ENCODE results near the gene ADGRE1.

The ADGRE1 gene

GRCh38 chr19:6851359-6851758 is 36.0 kb upstream of the ADGRE1 start:
- H3K4me2 ChIP-seq (ENCODE audit: low read length) = no peak overlapping the region
- H3K27ac ChIP-seq (ENCODE audit: low read depth, low read length, poor library complexity, severe bottlenecking) = no peak overlapping the region
- no peaks in the 10 kb centered on the region for H3K27me3 ChIP-seq (ENCODE audit: insufficient read depth, low read length)
- H3K4me1 ChIP-seq (ENCODE audit: insufficient read depth, low read length, severe bottlenecking) = no peaks in the 10 kb centered on the region
- TF ChIP-seq EZH2 (IDR thresholded peaks at IDR 0.05; ENCODE audit: borderline replicate concordance, low read length) = no peak
- no peaks in the 10 kb centered on the region for H3K9me3 ChIP-seq (ENCODE audit: low read length)
- H3K9me2 ChIP-seq (ENCODE audit: low read depth, low read length) = no peaks in the 10 kb centered on the region
- H3K36me3 ChIP-seq (ENCODE audit: insufficient read depth, low read length) = peaks cover 80% of the 10 kb centered on the region
- no peaks in the 10 kb centered on the region for H3F3A ChIP-seq (ENCODE audit: insufficient read depth, low read length)
- no peak overlapping the region for H2AFZ ChIP-seq (ENCODE audit: low read length)
- H3K79me2 ChIP-seq (ENCODE audit: insufficient read depth, low read length) = no peaks in the 10 kb centered on the region
- no peak overlapping the region for H3K4me3 ChIP-seq (ENCODE audit: low read depth, low read length, poor library complexity, severe bottlenecking)
- no peaks in the 10 kb centered on the region for H4K20me1 ChIP-seq (ENCODE audit: insufficient read depth, low read length)
- H3K9ac ChIP-seq (ENCODE audit: low read length) = no peak overlapping the region

GRCh38 chr19:6852001-6852400 is 35.4 kb upstream of the ADGRE1 start:
- TF ChIP-seq EZH2 (IDR thresholded peaks at IDR 0.05; ENCODE audit: borderline replicate concordance, low read length) = no peak
- no peak for TF ChIP-seq CTCF (IDR thresholded peaks at IDR 0.05; ENCODE audit: low read length)
- H3K4me2 ChIP-seq (ENCODE audit: low read length) = no peak overlapping the region
- no peaks in the 10 kb centered on the region for H3K4me1 ChIP-seq (ENCODE audit: insufficient read depth, low read length, severe bottlenecking)
- H3F3A ChIP-seq (ENCODE audit: insufficient read depth, low read length) = no peaks in the 10 kb centered on the region
- H3K9ac ChIP-seq (ENCODE audit: low read length) = no peak overlapping the region
- no peak overlapping the region for H3K27ac ChIP-seq (ENCODE audit: low read depth, low read length, poor library complexity, severe bottlenecking)
- peaks cover 82% of the 10 kb centered on the region for H3K36me3 ChIP-seq (ENCODE audit: insufficient read depth, low read length)
- no peaks in the 10 kb centered on the region for H3K9me2 ChIP-seq (ENCODE audit: low read depth, low read length)
- H3K4me3 ChIP-seq (ENCODE audit: low read depth, low read length, poor library complexity, severe bottlenecking) = no peak overlapping the region
- no peaks in the 10 kb centered on the region for H3K9me3 ChIP-seq (ENCODE audit: low read length)
- no peaks in the 10 kb centered on the region for H3K27me3 ChIP-seq (ENCODE audit: insufficient read depth, low read length)
- no peaks in the 10 kb centered on the region for H4K20me1 ChIP-seq (ENCODE audit: insufficient read depth, low read length)
- no peak overlapping the region for H2AFZ ChIP-seq (ENCODE audit: low read length)
- no peaks in the 10 kb centered on the region for H3K79me2 ChIP-seq (ENCODE audit: insufficient read depth, low read length)

GRCh38 chr19:6853868-6854267 is 33.5 kb upstream of the ADGRE1 start:
- Histone ChIP-seq H3K9me3 (ENCODE audit: low read length) (no peaks in the 10 kb centered on the region), H3K79me2 (ENCODE audit: insufficient read depth, low read length) (no peaks in the 10 kb centered on the region), H3K9me2 (ENCODE audit: low read depth, low read length) (no peaks in the 10 kb centered on the region), H4K20me1 (ENCODE audit: insufficient read depth, low read length) (no peaks in the 10 kb centered on the region), H3K4me2 (ENCODE audit: low read length) (no peak overlapping the region), H3K9ac (ENCODE audit: low read length) (no peak overlapping the region), H3K4me3 (ENCODE audit: low read depth, low read length, poor library complexity, severe bottlenecking) (no peak overlapping the region), H3K27ac (ENCODE audit: low read depth, low read length, poor library complexity, severe bottlenecking) (no peak overlapping the region), H2AFZ (ENCODE audit: low read length) (no peak overlapping the region), H3F3A (ENCODE audit: insufficient read depth, low read length) (no peaks in the 10 kb centered on the region), H3K36me3 (ENCODE audit: insufficient read depth, low read length) (peaks cover 72% of the 10 kb centered on the region), H3K4me1 (ENCODE audit: insufficient read depth, low read length, severe bottlenecking) (no peaks in the 10 kb centered on the region), H3K27me3 (ENCODE audit: insufficient read depth, low read length) (no peaks in the 10 kb centered on the region)
- no peak for TF ChIP-seq EZH2 (IDR thresholded peaks at IDR 0.05; ENCODE audit: borderline replicate concordance, low read length)
- TF ChIP-seq CTCF (IDR thresholded peaks at IDR 0.05; ENCODE audit: low read length) = no peak

- no peaks in the 10 kb centered on the region for H3F3A ChIP-seq (ENCODE audit: insufficient read depth, low read length)
- peaks cover 64% of the 10 kb centered on the region for H3K36me3 ChIP-seq (ENCODE audit: insufficient read depth, low read length)
These were observed 32.6 kb upstream of the ADGRE1 start for GRCh38 chr19:6854758-6855157.

More at GRCh38 chr19:6854758-6855157, 32.6 kb upstream of the ADGRE1 start:
- no peak overlapping the region for H2AFZ ChIP-seq (ENCODE audit: low read length)
- H3K79me2 ChIP-seq (ENCODE audit: insufficient read depth, low read length) = no peaks in the 10 kb centered on the region
- no peak overlapping the region for H3K4me2 ChIP-seq (ENCODE audit: low read length)
- no peak for TF ChIP-seq CTCF (IDR thresholded peaks at IDR 0.05; ENCODE audit: low read length)
- TF ChIP-seq EZH2 (IDR thresholded peaks at IDR 0.05; ENCODE audit: borderline replicate concordance, low read length) = no peak
- no peaks in the 10 kb centered on the region for H3K27me3 ChIP-seq (ENCODE audit: insufficient read depth, low read length)
- H3K4me3 ChIP-seq (ENCODE audit: low read depth, low read length, poor library complexity, severe bottlenecking) = no peak overlapping the region
- H3K27ac ChIP-seq (ENCODE audit: low read depth, low read length, poor library complexity, severe bottlenecking) = no peak overlapping the region
- H4K20me1 ChIP-seq (ENCODE audit: insufficient read depth, low read length) = no peaks in the 10 kb centered on the region
- no peaks in the 10 kb centered on the region for H3K4me1 ChIP-seq (ENCODE audit: insufficient read depth, low read length, severe bottlenecking)
- no peaks in the 10 kb centered on the region for H3K9me2 ChIP-seq (ENCODE audit: low read depth, low read length)
- no peak overlapping the region for H3K9ac ChIP-seq (ENCODE audit: low read length)
- H3K9me3 ChIP-seq (ENCODE audit: low read length) = no peaks in the 10 kb centered on the region
